CD1c-positive myeloid dendritic cell (primary cell): ENCODE results near the gene TOP3A.

ENCODE experiments used
- DNase-seq: peaks from one replicate; pipeline ENCODE4 v3.0.0-alpha.2; 2016; ENCODE audit errors: extremely low spot score

The TOP3A gene

DNA sequence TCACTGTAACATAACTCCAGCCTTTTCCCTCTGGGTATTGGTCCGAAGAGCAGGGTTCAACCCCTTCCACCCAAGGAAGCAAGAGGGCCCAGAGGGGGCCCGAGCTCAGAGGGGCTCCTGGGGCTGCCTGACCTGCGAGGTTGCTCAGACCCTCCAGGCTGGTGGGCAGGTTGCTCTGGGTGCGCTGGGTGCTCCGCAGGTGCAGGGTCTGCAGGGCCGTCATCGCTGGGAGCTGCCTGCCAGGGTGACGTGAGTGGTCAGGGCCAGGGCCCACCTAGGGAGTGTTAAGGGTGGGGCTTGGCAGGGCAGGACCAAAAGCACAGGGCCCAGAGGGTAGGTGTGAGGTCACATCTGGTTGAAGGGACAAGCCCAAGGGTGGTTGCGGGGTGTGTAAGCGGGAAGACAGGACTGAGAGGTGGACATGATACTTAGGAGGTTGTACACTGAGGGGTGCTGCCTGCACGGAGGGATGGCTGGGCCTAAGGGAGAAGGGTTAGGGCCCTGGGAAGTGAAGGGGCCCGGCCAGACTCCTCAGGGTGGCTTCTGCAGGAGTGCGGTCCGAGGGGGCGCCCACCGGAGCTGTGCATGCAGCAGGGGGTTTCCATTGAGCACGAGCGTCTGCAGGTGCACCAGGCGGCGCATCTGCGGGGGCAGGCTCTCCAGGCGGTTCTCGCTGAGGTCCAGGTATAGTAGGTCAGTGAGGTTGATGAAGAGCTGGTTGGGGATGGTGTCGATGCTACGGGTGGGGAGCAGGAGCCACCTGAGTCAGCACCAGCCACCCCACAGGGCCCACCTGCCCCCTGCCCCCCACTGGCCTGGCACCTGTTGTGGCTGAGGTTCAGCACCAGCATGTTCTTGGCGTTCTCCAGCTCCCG lies 60.6 kb downstream of the TOP3A start:
- no peak for DNase-seq

DNA sequence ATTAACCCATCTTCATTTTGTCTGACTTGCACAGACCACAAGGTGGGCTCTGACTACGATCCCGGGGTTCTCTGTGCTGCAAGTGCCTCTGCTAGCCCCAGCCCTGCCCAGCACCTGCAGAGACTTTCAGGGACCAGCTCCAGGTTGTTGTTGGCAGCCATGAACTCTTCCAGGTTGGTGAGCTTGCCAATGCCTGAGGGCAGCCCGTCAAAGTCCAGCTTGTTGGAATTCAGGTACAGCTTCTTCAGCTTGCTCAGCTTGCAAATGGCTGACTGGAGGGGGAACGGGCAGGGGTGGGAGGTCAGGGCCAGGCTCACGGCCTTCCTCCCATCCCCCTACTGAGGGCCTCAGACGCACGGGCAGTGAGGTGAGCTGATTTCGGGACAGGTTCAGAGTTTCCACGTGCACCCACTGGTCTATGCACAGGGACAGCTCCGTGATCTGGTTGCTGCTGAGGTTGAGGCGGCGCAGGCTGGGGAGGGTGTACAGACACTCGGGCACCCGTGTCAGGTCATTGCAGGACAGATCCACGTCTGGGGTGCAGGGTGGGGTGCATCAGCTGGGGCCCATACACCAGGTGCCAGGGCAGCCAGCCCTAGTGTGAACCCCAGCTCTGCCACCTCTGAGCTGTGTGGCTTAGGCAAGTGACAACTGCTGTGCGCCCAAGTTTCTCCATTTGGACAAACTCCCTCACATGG lies 61.5 kb downstream of the TOP3A start:
- DNase-seq = no peak

DNA sequence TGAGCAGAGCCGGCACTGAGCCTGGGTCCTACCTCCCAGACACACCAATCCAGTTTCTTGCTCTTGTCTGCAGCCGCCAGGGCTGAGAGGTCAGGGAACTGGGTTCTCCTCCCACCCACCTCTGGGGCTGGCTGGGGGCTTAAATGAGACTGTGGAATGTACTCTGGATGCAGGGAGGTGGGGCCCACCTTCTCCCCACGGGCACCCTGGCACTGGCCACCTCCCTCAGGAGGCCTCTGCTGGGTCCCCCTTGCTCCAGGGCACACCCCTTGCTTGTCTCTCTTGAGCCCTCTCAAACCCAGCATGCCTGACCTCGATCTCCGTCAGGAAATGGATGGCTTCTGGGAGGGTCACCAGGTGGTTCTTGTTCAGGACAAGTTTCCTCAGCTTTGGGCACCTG lies 62.6 kb downstream of the TOP3A start:
- no peak for DNase-seq

DNA sequence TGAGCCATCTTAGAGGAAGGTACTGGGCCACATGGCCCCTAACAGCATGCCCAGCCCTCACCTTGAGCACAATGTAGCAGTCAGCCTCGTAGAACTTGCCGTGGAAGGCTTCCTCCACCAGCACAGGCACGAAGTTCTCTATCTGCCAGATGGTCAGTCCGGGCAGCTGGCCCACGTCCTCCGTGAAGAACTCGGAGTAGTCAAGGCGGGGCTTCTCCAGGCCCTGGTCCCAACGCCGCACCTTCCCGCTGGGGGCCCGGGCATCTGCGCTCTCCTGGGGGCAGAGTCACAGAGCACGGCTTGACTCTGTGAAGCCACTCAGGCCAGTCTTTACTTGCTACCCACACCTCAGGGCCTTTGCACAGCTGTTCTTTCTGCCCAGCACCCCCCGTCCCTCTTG lies 63.6 kb downstream of the TOP3A start:
- no peak for DNase-seq

DNA sequence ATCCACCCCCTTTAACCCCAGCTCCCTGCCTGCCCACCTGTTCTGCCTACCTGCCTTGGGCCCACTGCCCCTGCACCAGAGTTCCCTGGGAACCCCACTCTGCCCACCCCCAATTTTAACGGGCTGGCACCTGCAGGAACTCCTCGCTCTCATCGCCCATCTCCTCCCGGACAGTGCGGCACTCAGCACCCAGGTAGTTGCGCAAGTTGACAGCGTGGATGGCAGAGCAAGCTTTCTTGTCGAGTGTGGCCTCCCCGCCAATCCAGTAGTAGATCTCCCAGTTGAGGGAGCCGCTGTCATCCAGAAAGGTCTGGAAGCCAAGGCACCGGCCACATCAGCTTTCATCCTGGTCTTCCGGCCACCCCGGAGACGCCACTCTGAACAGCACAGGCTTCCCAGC lies 64.1 kb downstream of the TOP3A start:
- no peak for DNase-seq

DNA sequence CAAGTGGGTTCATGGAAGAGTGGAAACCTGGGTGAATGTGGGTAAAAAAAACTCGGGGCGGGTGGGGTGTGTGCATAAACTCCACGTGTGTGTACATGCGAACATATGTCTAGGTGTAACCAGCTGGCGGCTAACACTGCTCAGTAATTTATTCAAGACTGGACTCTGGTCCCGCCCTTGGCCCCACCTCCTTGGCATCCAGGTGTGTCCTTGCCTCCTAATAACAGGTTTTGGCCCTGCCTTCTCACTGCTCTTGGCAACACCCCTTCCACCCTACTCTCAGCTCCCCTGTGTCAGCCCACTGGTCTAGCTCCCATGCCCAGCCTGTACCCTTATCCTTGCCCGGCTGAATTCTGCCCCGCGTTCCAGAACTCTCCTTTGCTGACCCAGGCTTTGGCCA lies 64.5 kb downstream of the TOP3A start:
- DNase-seq = no peak

DNA sequence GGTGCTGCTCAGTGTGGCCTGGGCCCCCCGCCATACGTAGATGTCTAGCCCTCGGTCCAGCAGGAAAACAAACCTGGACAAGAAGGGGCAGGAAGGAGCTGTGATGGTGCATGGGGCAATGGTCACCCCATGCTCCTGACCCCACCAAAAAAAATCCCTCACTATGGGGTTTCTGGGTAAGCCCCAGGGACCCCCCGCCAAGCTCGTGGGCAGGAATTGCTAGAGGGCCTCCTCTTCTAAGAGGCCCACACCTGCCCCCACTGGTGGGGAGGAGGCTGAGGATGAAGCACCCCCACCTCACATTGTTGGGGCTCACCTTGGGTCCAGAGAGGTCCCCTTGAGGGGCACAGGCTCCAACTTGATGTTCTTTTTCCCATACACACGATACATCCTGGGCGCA lies 66.0 kb downstream of the TOP3A start:
- no peak for DNase-seq

DNA sequence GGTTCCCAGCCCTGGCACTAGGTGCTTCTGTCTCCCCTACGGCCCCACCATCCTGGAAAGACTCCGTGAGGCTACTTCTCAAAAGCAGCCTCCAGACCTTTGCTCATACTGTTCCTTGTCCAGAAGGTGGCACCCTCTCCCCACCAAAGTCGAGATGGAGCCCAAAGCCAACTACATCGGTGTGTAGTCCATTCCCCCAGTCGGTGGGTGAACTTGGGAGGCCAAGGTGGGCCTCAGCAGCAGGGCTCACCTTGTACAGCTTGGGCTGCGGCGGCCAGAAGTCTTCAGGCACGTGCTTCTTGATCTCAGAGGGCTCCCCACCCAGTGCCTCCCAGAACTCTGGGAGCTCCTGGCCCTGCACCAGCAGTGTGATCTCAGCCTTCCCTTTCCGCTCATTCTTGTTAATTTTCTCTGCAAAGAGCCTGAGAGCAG lies 66.5 kb downstream of the TOP3A start:
- peak; percentile 75 for DNase-seq

DNA sequence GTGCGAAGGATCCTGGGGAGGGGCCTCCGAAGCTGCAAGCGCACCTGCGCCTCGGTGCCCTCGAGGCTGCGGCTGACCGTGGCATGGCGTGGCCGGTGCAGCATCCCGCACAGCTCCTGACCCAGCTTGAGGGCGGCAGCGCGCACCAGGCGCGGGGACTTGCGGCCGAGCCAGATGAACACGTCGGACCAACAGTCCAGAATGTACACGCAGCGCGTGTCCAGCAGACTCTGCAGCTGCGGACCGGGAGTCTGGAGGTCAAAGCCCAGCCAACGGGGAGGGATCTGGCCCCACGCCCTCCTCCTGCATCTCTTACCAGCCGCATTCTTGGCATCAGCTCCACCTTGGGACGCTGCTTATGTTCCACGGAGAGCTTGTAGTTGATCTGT lies 67.2 kb downstream of the TOP3A start:
- no peak for DNase-seq

DNA sequence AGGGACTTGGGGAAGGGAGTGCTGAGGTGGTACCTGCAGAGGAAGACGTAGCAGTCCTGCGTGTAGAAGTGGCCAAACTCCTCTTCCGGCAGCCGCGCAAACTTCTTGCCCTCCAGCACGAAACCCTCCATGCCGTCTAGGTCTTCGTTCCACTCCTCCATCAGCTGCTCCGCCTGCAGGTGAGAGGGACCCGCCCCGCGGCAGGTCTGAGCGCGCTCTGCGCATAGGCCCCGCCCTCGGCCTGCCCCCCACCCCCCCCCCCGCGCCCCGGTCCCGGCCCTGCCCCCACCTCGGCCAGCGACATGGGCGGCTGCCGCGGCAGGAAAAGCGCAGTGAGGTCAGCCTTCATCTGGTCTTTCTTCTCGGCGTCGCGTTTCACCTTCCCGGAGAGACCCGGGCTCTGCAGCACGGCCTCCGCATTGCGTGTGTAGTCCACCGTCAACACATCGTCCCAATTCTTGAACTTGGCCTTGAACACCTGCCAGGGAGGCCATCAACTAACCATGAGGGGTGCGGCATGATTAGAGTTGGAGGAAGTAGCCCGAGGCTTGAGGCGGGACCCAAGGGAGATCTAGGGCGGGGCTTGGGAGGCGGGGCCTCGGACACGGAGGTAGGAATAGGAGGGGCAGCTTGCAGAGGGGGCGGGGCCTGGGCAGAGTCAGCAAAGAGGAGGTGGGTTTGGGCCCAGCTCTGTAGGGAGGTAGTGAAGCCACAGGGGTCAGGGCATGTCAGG lies 67.7 kb downstream of the TOP3A start:
- DNase-seq = peak; percentile 46

DNA sequence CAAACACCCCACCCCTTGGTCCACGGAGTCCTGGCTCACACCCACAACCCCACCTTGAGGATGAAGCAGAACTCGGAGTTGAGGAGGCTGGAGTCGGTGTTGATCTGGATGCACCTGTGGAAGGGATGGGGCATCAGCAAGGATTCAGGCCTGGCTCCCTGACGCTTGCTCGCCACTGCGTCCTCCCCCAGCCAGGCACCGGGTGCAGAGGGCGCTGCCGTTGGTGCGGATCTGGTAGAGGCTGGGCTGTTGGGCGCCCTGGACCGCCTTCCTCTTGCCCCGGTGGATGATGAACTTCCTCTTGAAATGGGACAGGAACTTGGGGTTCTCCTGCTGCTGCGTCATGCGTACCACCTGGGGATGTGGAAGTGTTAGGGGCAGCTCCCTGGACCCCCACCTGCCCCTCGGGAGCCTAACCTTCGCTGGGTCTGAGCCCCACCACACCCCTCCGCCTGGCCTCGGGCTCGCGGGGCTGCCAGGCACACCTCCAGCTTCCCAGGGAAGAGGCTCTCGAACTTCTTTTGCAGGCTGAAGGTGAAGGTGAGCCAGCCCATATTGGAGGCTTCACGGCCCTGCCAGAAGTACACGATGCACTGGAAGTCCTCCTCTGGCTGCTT lies 68.6 kb downstream of the TOP3A start:
- no peak for DNase-seq

DNA sequence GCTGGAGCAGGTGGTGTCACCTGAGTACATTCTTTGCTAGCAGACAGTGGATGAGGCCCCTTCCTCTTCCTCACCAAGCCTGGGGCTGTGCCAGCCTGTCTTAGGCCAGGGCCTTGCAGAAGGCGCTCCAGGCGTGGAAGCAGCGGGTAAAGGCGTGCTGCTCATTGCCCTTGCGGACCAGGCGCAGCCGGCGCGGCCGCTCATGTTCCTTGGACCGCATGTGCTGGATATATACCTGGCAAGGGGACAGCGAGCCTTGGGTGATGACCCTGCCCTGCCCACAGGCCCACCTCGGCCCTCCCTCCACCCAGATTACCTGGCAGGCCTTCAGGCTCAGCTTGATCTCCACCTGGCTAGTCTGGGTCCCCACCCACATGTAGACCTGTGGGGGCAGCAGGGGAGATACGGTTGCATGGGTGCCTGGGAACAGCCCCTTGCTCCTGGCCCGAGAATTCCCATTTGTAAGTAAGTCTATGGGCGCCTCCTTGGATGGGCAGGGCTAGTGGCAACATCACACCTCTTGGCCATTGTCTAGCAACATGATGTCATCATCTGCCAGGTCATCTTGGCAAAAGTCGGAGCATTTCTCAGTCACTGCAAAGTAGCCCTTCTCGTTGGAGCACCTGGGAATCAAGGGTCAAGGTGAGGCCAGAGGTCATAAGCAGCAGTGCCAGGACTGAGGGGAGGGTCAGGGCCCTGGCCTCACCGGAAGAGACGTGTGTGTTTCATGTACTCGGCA lies 69.6 kb downstream of the TOP3A start:
- no peak for DNase-seq

DNA sequence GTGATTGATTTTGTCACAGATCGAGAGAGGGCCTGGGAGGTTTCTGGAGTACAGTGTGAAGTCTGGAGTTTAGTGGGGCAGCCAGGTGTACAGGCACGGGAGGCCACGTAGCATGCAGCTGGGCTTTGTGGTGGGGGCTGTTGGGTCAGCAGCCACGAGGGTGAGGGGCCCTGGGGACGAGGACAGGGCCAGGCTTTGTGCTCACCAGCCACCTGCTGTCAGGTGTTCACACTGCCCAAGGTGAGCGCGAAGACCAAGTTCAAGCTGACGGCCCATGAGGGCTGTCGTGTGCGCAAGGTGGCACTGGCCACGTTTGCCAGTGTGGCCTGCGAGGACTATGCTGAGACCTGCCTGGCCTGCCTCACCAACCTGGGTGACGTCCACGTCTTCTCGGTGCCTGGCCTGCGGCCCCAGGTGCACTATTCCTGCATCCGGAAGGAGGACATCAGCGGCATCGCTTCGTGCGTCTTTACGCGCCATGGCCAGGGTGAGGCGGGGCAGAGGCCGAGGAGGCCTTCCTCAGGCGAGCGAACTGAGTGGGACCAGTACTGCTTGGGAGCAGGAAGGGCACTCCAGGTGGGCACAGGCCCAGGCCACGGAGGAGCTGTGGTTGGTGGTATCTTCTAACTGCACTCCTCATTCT lies 73.4 kb downstream of the TOP3A start:
- DNase-seq = no peak

DNA sequence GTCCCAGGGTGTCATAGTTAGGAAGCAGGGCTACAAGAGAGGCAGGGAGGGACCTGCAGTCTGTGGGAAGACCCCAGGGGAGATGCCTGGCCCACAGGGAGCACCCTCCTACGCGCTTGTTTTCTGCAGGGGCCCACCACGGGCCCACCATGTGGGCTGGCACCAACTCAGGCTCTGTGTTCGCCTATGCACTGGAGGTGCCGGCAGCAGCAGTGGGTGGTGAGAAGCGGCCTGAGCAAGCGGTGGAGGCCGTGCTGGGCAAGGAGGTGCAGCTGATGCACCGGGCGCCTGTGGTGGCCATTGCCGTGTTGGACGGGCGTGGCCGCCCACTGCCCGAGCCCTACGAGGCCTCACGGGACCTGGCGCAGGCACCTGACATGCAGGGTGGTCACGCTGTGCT lies 74.3 kb downstream of the TOP3A start:
- no peak for DNase-seq

DNA sequence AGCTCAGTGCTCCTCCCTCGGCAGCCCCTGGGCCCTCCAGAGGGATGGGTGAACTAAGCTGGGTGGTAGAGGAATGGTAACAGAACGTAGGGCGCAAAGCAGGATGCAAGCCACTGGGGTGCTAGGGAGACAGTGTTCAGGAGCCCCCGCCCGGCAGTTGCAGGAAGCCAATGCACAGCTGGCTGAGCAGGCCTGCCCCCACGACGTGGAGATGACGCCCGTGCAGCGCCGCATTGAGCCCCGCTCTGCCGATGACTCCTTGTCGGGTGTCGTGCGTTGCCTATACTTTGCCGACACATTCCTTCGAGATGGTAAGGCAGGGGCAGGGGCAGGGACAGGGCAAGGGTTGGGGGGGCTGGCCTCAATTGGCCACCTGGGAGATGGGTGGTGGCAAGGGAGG lies 76.5 kb downstream of the TOP3A start:
- no peak for DNase-seq

DNA sequence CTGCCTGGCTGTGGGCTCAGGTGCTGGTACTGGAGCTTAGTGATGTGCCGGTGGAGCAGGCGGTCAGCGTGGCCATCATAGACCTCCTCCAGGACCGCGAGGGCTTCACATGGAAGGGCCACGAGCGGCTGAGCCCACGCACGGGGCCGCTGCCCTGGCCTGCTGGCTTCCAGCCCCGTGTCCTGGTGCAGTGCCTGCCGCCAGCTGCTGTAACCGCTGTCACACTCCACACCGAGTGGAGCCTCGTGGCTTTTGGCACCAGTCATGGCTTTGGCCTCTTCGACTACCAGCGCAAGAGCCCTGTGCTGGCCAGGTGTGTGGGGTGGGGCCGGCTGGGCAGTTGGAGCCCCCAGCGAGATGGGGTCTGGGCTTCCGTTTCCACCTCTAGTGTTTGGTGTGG lies 77.3 kb downstream of the TOP3A start:
- no peak for DNase-seq

DNA sequence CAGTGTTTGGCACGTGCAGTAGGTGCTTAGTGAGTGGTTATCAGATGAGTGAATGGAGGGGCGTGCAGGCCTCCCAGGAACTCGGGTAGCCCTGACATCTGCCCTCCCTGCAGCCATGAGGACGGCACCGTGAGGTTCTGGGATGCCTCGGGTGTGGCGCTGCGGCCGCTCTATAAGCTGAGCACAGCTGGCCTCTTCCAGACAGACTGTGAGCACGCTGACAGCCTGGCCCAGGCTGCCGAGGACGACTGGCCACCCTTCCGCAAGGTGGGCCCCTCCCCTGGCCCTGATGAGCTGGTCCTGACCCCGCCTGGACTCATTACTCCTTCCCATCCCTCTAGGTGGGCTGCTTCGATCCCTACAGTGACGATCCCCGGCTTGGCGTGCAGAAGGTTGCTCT lies 78.3 kb downstream of the TOP3A start:
- DNase-seq = no peak

DNA sequence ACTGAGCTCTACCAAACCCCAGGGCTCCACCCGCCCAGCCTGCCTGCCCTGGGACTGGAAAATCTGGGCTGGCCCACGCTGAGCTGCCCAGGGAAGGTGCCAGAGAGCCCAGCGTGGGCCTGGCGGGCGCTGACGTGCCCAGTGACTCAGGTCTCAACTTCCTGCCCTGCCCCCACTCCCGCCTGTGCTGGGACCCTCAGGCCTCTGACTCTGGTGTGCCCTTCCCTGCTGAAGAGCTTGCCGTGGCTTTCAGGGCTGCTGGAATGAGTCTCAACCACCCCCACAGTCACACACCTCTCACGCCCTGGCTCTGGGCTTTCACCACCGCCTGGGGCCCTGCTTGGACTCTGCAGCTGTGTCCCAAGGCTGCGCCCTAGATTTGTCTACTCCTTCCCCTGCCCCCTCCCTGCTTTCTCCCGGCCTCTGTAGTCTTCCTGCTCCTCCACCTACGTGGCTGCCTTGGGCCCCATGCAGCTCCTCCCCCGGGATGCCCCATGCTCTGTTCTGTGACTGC lies 79.0 kb downstream of the TOP3A start:
- peak; percentile 63 for DNase-seq

DNA sequence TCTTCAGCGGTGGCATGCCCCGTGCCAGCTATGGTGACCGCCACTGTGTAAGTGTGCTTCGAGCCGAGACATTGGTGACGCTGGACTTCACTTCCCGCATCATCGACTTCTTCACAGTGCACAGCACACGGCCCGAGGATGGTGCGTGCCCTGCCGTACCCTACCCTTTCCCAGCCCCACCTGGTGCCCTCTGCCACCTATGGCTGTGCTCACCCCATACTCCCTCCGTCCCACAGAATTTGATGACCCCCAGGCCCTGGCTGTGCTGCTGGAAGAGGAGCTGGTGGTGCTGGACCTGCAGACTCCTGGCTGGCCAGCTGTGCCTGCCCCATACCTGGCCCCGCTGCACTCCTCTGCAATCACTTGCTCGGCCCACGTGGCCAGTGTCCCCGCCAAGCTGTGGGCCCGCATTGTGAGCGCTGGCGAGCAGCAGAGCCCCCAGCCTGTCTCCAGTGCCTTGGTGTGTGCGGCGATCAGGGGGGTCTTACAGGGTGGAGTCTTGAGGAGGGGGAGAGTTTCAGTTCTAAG lies 79.9 kb downstream of the TOP3A start:
- DNase-seq = no peak

DNA sequence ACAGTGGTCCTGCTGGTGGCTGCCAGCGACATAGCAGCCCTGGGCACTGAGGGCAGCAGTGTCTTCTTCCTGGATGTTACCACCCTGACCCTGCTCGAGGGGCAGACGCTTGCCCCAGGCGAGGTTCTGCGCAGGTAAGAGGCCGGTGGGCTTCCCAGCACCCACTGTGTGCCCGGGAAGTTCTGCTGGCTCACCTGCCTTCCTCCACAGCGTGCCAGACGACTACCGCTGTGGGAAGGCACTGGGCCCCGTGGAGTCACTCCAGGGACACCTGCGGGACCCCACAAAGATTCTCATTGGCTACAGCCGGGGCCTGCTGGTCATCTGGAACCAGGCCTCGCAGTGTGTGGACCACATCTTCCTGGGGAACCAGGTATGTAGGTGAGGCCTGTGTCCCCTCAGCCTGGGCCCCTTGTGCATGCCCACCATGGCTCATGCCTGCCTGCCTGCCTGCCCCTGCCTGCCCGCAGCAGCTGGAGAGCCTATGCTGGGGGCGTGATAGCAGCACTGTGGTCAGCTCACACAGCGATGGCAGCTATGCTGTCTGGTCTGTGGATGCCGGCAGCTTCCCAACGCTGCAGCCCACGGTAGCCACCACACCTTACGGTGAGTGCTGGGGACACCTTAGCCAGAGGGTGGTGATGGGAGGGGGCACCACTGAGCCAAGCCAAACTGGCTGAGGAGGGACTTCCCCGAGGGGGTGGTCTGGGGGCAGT lies 80.8 kb downstream of the TOP3A start:
- DNase-seq = no peak
